GM18505 (cell line): Measurements from ENCODE around the gene PGK2.

Experiments used
- ATAC-seq: cut with Tn5 transposase; IDR thresholded peaks from one replicate; pipeline ENCODE4 v1.9.1; 2021; ENCODE audit not compliant: unreplicated experiment
- POLR2A ChIP-seq: IDR thresholded peaks from 4 replicates; pipeline ENCODE4 v1.6.1; 2011; ENCODE audit warnings: borderline replicate concordance; ENCODE audit not compliant: insufficient read depth, insufficient read length; ENCODE audit errors: extremely low read depth

Gene PGK2

DNA sequence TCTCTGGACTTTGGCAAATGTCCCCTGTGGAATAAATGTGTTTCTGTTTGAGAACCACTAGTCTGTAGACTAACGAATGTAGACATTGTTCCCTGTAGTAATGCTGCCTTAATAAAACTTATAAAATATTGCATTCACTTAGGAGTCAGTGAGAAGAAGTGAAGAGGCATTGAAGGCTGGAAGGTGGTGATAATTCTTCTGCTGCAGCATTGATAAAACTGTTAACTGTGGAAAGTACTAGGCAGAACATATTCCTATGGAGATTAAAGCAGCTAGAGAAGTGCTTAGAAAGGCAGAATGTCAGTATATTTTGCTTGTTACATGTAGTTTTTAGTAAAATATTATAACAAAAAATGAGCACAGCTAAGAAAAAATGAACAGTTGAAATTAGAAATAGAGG, 4.8 kb downstream of the PGK2 start:
- no peak for TF ChIP-seq POLR2A
- no peak for ATAC-seq

DNA sequence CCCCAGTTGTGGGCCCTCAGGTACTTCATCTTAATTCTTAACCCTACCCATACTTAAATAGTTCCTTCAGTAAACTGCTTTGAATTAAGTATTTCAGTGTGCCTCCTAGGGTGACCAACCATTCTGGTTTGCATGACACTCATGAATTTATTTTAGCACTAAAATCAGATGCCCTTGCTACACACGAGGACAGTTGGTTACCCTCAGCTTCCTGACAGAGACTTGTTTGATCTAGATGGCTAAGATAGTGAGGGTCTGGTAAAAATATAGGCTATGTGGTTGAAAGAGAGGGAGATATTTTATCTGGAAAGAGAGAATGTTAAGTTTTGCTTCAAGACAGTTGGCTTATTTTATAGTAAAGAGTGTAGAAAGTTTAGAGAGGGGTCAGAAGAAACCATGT, 10.6 kb downstream of the PGK2 start:
- no peak for ATAC-seq
- TF ChIP-seq POLR2A, result no peak

DNA sequence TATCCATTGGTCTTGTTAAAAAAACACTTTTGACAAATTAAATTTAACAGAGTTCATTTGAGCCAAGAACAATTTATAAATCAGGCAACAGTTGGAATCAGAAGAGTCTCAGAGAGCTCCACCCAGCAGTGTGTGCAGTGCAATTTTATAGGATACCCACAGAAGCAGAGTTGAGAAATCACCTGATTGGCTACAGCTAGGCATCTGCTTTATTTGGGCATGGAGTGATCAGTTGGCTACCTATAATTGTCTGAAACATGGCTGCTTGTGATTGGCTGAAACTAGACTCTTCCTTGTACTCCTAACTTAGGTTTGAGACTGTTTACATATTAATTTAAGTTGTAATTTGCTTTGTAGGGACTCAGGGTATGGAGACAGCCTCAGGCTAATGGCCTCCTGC, 12.0 kb downstream of the PGK2 start:
- no peak for TF ChIP-seq POLR2A
- ATAC-seq, result no peak

DNA sequence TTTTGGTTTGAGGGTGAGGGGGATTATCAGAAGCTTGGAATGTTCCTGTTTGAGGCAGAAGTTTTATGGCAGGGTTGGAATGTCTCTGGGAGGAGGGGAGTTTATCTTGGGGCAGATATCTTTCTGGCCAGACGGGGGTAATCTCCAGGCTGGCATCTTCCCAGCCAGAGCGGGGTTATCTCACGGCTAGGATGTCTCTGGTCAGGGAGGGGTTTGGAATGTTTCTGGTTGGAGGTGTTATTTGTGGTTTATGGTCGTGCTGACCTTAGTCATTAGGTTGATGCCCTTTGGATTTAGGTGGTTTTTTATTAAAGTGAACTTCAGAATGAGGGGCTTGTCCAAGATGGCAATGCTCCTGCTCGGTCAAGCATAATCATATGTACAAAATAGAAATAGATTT, 14.8 kb downstream of the PGK2 start:
- TF ChIP-seq POLR2A, result no peak
- ATAC-seq, result no peak

DNA sequence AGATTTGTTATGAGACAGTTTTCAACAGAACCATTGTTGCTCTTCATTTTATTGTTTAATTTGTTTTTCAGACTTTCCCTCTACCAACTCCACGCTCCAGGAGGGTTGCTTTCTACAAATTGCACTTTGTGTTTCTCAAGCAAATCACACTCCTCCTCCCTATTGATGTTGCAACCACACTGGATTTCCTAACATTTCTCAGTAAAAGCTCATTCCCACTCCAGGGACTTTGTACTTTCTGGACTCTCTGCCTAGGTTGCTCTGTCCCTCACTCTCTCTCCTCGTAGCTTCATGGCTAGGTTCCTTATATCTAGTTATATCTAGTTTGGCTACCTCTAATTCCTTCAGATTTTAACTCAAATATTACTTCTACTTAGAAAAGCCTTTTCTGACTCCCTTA, 20.3 kb downstream of the PGK2 start:
- TF ChIP-seq POLR2A, result no peak
- ATAC-seq, result no peak

DNA sequence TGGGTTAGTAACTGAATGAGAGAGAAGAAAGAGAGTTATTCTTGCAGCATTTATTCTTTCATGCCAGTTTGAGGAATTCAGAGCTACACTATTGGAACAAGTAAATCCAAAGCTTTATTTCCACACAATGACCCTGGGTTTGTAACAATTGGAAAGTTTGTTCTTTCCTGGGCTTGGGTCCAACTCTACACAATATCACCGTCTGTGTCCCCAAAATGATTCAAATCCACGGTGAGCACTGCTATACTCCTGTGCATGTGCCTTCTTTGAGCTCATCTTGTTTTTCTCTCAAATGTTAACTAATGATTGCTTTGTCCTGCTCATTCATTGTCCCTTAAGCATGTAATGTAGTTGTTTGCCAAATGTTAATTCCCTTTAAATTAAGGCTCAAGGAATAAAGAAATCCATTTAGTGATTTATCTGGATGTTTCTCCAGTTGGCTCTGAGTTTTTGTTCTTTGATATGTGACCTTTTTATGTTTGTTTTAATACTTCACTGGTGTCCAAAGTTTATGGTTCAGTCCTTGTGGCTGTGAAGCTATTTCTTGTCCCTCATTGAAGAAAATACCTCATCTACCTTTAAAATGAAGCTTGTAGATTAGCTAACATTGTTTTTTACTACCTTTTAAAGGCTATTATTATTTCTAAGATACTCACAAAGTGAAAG, 22.4 kb downstream of the PGK2 start:
- no peak for ATAC-seq
- no peak for TF ChIP-seq POLR2A

DNA sequence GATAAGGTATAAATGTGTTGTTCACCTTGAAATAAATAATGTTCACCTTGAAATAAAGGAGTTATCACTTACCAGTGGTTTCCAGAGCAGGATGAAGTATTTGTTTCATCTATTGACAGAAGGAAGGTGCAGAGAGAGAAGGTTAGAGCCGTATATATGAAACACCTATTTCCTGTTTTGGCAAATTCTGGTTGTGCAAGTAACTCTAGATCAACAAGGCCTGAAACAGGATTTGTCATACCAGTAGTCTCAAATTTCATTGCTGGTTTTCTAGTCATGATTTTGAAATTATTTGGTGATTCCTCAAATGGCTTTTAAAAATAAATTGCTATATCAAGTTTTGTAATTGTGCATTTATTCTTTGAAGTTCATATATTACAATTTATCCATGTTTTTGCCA, 42.8 kb downstream of the PGK2 start, which contains the start of gene CRISP3:
Gene CRISP3 (minus strand): TSS at position 130 of the 400 bp plus-strand sequence. CDS start 21 bp downstream, at position 109.
- TF ChIP-seq POLR2A, result no peak
- no peak for ATAC-seq

DNA sequence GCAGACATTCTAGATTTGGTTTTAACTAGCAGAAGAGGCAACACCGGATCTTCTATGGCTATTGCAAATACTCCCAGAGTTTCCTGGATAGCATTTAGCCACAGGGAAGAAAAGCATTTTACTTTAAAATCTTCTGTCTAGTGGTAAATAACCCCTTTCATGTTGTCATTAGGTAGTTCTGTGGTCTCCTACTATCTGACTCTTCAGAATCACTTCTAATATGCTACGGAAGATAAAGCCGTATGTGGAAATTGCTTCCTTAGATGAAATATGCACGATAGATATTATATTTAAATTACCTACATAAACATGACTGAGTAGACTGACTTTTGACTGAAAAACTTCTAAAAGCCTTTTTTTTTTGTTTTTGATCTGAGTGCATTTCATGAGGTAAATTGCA, 43.7 kb downstream of the PGK2 start:
- TF ChIP-seq POLR2A, result no peak

DNA sequence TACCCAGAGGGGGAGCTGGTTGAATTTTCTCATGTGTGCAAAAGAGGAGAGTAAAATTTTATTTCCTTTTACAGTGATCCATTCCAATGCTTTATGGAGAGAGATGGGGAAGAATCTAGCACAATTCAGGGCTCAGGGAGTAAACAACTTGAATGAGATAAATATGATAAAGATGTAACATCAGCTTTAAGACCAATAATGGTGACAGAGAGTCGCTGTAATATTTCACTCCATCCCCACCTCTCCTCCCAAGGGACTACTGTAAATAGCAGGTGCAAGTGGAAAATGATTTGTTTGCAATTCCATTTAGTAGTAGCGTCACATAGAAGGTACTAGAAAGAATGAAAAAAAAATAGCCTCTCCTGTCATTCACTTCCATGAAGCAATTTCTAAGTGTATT, 47.7 kb downstream of the PGK2 start:
- TF ChIP-seq POLR2A, result no peak
- ATAC-seq, result no peak

More for the DNA sequence above, 43.7 kb downstream of the PGK2 start:
- ATAC-seq, result no peak

DNA sequence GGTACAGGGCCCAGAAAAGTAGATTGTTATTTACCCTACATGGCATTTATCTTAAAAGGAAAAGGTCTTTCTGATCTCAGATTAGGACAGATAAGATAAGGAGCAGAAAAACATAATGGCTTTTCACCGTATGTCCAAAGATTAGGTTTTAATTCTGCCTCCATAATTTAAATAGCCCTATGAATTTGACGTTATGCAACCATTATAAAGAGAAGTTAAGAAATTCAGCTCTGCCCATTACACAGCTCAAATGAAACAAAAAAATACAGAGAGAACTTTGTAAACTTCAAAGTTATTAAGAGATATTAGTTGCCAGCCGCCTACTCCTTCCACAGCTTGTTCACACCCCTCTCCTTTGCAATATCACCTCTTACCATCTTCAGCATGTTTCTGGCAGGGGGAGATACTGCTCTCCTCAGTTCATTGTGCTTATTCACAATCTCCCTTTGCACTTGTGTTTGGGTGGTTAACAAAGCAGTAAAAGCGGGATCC, 51.0 kb downstream of the PGK2 start:
- ATAC-seq, result no peak
- TF ChIP-seq POLR2A, result no peak
